Activated CD8-positive, alpha-beta memory T cell treated with anti-CD3 and anti-CD28 coated beads, Interleukin-2, amount 10 ng/mL, durations not matched to agents 7 days and 5 days (primary cell): Measurements from ENCODE around the gene JOSD1. TPM values are rescaled to one million over a fixed set of nuclear protein-coding genes. Genes with fewer than 3 reads are reported as not detected.

ENCODE experiments used
- ATAC-seq: fragments of 150-1000 bp; cut with Tn5 transposase; one replicate; pipeline ENCODE4 v1.10.0; 2021; ENCODE audit warnings: moderate library complexity
- CTCF ChIA-PET: fragments of 350-600 bp; sonication (Branson Sonifier 250); formaldehyde crosslinking; loops from one replicate; lab custom pipeline; 2021; ENCODE audit warnings: antibody characterized with exemption; lab: Charles Lee
- DNase-seq: peaks from one replicate; pipeline ENCODE4 v3.0.0-alpha.2; 2020
- H3K27ac Mint-ChIP-seq: one replicate; pipeline ENCODE4 v1.8.0; 2021; ENCODE audit warnings: mild to moderate bottlenecking, mixed read lengths
- H3K27me3 Mint-ChIP-seq: one replicate; pipeline ENCODE4 v1.8.0; 2021; ENCODE audit warnings: mixed read lengths
- H3K36me3 Mint-ChIP-seq: one replicate; pipeline ENCODE4 v1.8.0; 2021; ENCODE audit warnings: mild to moderate bottlenecking, mixed read lengths
- H3K4me1 Mint-ChIP-seq: one replicate; pipeline ENCODE4 v1.8.0; 2021; ENCODE audit warnings: mixed read lengths
- H3K4me3 Mint-ChIP-seq: one replicate; pipeline ENCODE4 v1.8.0; 2021; ENCODE audit warnings: mild to moderate bottlenecking, moderate library complexity, mixed read lengths
- H3K9me3 Mint-ChIP-seq: one replicate; pipeline ENCODE4 v1.8.0; 2022; ENCODE audit warnings: low read depth, mixed read lengths
- total RNA-seq, 2 experiments: library from RNA; stranded (reverse); gene quantifications; one replicate each; pipeline ENCODE4 v1.2.3, GENCODE V29; 2021

The JOSD1 gene
- total RNA-seq, 2 experiments from 2014 or later: 74.0 to 77.0 TPM

GRCh38 chr22:38738475-38739070 lies 37.8 kb upstream of the JOSD1 start:
- Mint-ChIP-seq H3K27ac (peak overlapping the region; percentile 61), H3K4me3 (no peak overlapping the region), H3K36me3 (peaks cover 73% of the 10 kb centered on the region), H3K27me3 (no peaks in the 10 kb centered on the region), H3K4me1 (peaks cover 31% of the 10 kb centered on the region), H3K9me3 (no peaks in the 10 kb centered on the region)
- CTCF ChIA-PET: interaction anchor here (2.4 kb wide), 1 partner anchor 13 kb away, joined by 10 read pairs; no protein-coding TSS in a partner anchor
- DNase-seq: no peak
- no peak for ATAC-seq

GRCh38 chr22:38737302-38738060 lies 36.7 kb upstream of the JOSD1 start:
- no peaks in the 10 kb centered on the region for H3K9me3 Mint-ChIP-seq
- no peaks in the 10 kb centered on the region for H3K27me3 Mint-ChIP-seq
- ATAC-seq (no peak), DNase-seq (no peak)
- CTCF ChIA-PET: interaction anchor here (1.2 to 2.4 kb wide), 3 partner anchors 10 to 14 kb away, joined by 4 to 10 read pairs (median 9); no protein-coding TSS in a partner anchor
- peaks cover 66% of the 10 kb centered on the region for H3K36me3 Mint-ChIP-seq
- H3K4me3 Mint-ChIP-seq: no peak overlapping the region
- peaks cover 33% of the 10 kb centered on the region for H3K4me1 Mint-ChIP-seq
- H3K27ac Mint-ChIP-seq: peak overlapping the region; percentile 72

GRCh38 chr22:38736257-38736570 lies 35.5 kb upstream of the JOSD1 start:
- CTCF ChIA-PET: interaction anchor here (1.3 to 2.4 kb wide), 3 partner anchors 11 to 30 kb away, joined by 3 to 10 read pairs (median 9); no protein-coding TSS in a partner anchor
- ATAC-seq: no peak
- H3K4me3 Mint-ChIP-seq: no peak overlapping the region
- H3K27me3 Mint-ChIP-seq: no peaks in the 10 kb centered on the region
- peaks cover 31% of the 10 kb centered on the region for H3K4me1 Mint-ChIP-seq
- DNase-seq: no peak
- peaks cover 55% of the 10 kb centered on the region for H3K36me3 Mint-ChIP-seq
- H3K9me3 Mint-ChIP-seq: no peaks in the 10 kb centered on the region
- peak overlapping the region; percentile 72 for H3K27ac Mint-ChIP-seq

GRCh38 chr22:38735465-38736256 lies 34.9 kb upstream of the JOSD1 start:
- Mint-ChIP-seq H3K4me1 (peaks cover 31% of the 10 kb centered on the region), H3K9me3 (no peaks in the 10 kb centered on the region), H3K27ac (peak overlapping the region; percentile 72), H3K36me3 (peaks cover 54% of the 10 kb centered on the region), H3K27me3 (no peaks in the 10 kb centered on the region), H3K4me3 (no peak overlapping the region)
- no peak for ATAC-seq
- DNase-seq: no peak
- CTCF ChIA-PET: interaction anchor here (1.3 to 2.3 kb wide), 4 partner anchors 11 to 30 kb away, joined by 3 to 9 read pairs (median 6); no protein-coding TSS in a partner anchor

- ATAC-seq (no peak), DNase-seq (no peak)
- CTCF ChIA-PET: interaction anchor here (1.3 to 4.0 kb wide), 6 partner anchors 10 to 31 kb away, joined by 3 to 28 read pairs (median 8); no protein-coding TSS in a partner anchor
- peak overlapping the region; percentile 65 for H3K27ac Mint-ChIP-seq
- H3K4me1 Mint-ChIP-seq: peaks cover 31% of the 10 kb centered on the region
- H3K27me3 Mint-ChIP-seq: no peaks in the 10 kb centered on the region
- H3K36me3 Mint-ChIP-seq: peaks cover 54% of the 10 kb centered on the region
- no peak overlapping the region for H3K4me3 Mint-ChIP-seq
- H3K9me3 Mint-ChIP-seq: no peaks in the 10 kb centered on the region
Measured at GRCh38 chr22:38735126-38735464, 34.4 kb upstream of the JOSD1 start.

GRCh38 chr22:38734421-38735100 lies 33.8 kb upstream of the JOSD1 start:
- CTCF ChIA-PET: interaction anchor here (0.8 to 4.0 kb wide), 11 partner anchors 9 to 39 kb away, joined by 3 to 28 read pairs (median 7); partner anchors contain the start of gene GTPBP1
- no peaks in the 10 kb centered on the region for H3K9me3 Mint-ChIP-seq
- peak overlapping the region; percentile 65 for H3K27ac Mint-ChIP-seq
- peaks cover 31% of the 10 kb centered on the region for H3K4me1 Mint-ChIP-seq
- no peak overlapping the region for H3K4me3 Mint-ChIP-seq
- H3K36me3 Mint-ChIP-seq: peaks cover 49% of the 10 kb centered on the region
- no peak for ATAC-seq
- DNase-seq: no peak
- no peaks in the 10 kb centered on the region for H3K27me3 Mint-ChIP-seq

- H3K4me3 Mint-ChIP-seq: no peak overlapping the region
- H3K27me3 Mint-ChIP-seq: no peaks in the 10 kb centered on the region
- DNase-seq (no peak), ATAC-seq (peak; percentile 13)
- H3K36me3 Mint-ChIP-seq: peaks cover 44% of the 10 kb centered on the region
- peaks cover 31% of the 10 kb centered on the region for H3K4me1 Mint-ChIP-seq
- no peaks in the 10 kb centered on the region for H3K9me3 Mint-ChIP-seq
- CTCF ChIA-PET: interaction anchor here (0.8 to 4.0 kb wide), 14 partner anchors 9 to 118 kb away, joined by 3 to 28 read pairs (median 6); partner anchors contain the start of genes GTPBP1 and TOMM22
- peak overlapping the region; percentile 65 for H3K27ac Mint-ChIP-seq
Measured at GRCh38 chr22:38733724-38734381, 33.1 kb upstream of the JOSD1 start.

GRCh38 chr22:38733329-38733723 lies 32.6 kb upstream of the JOSD1 start:
- ATAC-seq: peak; percentile 64
- H3K27me3 Mint-ChIP-seq: no peaks in the 10 kb centered on the region
- no peak overlapping the region for H3K4me3 Mint-ChIP-seq
- no peaks in the 10 kb centered on the region for H3K9me3 Mint-ChIP-seq
- DNase-seq: peak; percentile 70
- H3K4me1 Mint-ChIP-seq: peaks cover 28% of the 10 kb centered on the region
- peaks cover 43% of the 10 kb centered on the region for H3K36me3 Mint-ChIP-seq
- peak overlapping the region; percentile 65 for H3K27ac Mint-ChIP-seq
- CTCF ChIA-PET: interaction anchor here (0.7 to 4.0 kb wide), 10 partner anchors 10 to 136 kb away, joined by 3 to 28 read pairs (median 6); partner anchors contain the start of genes GTPBP1 and TOMM22

- Mint-ChIP-seq H3K36me3 (peaks cover 39% of the 10 kb centered on the region), H3K4me3 (no peak overlapping the region), H3K27me3 (no peaks in the 10 kb centered on the region), H3K27ac (peak overlapping the region; percentile 52), H3K4me1 (peaks cover 19% of the 10 kb centered on the region), H3K9me3 (no peaks in the 10 kb centered on the region)
- DNase-seq: no peak
- CTCF ChIA-PET: interaction anchor here (1.5 to 4.0 kb wide), 5 partner anchors 9 to 137 kb away, joined by 4 to 28 read pairs (median 23); partner anchors contain the start of gene GTPBP1
- no peak for ATAC-seq
Measured at GRCh38 chr22:38732251-38732815, 31.6 kb upstream of the JOSD1 start.

GRCh38 chr22:38731703-38732161 lies 31.0 kb upstream of the JOSD1 start:
- H3K36me3 Mint-ChIP-seq: peaks cover 40% of the 10 kb centered on the region
- no peaks in the 10 kb centered on the region for H3K9me3 Mint-ChIP-seq
- CTCF ChIA-PET: interaction anchor here (1.2 to 4.0 kb wide), 5 partner anchors 8 to 138 kb away, joined by 3 to 28 read pairs (median 23); no protein-coding TSS in a partner anchor
- no peaks in the 10 kb centered on the region for H3K27me3 Mint-ChIP-seq
- no peak for ATAC-seq
- H3K27ac Mint-ChIP-seq: peak overlapping the region; percentile 52
- no peak for DNase-seq
- peaks cover 15% of the 10 kb centered on the region for H3K4me1 Mint-ChIP-seq
- H3K4me3 Mint-ChIP-seq: no peak overlapping the region

GRCh38 chr22:38730411-38730871 lies 29.7 kb upstream of the JOSD1 start:
- Mint-ChIP-seq H3K4me3 (no peak overlapping the region), H3K4me1 (peaks cover 10% of the 10 kb centered on the region), H3K27me3 (no peaks in the 10 kb centered on the region), H3K9me3 (no peaks in the 10 kb centered on the region), H3K36me3 (peaks cover 47% of the 10 kb centered on the region), H3K27ac (no peak overlapping the region)
- CTCF ChIA-PET: interaction anchor here (1.3 kb wide), 1 partner anchor 22 kb away, joined by 4 read pairs; no protein-coding TSS in a partner anchor
- ATAC-seq: no peak
- DNase-seq: no peak
